ENCODE results near the gene PIP4K2A.

DNA sequence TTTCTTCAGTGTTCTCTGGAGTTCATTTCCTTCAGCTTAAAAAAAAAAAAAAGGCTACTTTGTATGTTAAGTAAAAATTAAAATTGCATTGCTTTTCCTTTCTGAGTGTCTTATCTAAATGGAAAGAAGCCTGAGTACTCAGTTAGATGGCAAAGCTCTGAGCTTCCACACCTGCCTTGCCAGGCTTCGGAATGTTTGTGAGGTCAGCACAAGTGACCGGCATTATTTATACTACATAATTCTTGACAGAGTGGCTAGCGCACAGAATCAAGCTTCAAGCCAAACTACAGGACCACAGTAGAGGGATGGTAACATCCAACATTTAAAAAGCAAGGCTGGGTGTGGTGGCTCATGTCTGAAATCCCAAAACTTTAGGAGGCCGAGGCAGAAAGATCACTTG is 17.3 kb downstream of the PIP4K2A start:
- TF ChIP-seq SUZ12 (IDR thresholded peaks at IDR 0.05; ENCODE audit: low read depth, low read length) (no peak), PHF20 (CRISPR knock-in tag; IDR thresholded peaks at IDR 0.05) (no peak), STAG1 (CRISPR knock-in tag; IDR thresholded peaks at IDR 0.05) (no peak), MBD4 (IDR thresholded peaks at IDR 0.05; ENCODE audit: borderline replicate concordance, low read length) (no peak), ZNF468 (CRISPR knock-in tag; IDR thresholded peaks at IDR 0.05) (no peak)
- TF ChIP-seq, protein P1, sequence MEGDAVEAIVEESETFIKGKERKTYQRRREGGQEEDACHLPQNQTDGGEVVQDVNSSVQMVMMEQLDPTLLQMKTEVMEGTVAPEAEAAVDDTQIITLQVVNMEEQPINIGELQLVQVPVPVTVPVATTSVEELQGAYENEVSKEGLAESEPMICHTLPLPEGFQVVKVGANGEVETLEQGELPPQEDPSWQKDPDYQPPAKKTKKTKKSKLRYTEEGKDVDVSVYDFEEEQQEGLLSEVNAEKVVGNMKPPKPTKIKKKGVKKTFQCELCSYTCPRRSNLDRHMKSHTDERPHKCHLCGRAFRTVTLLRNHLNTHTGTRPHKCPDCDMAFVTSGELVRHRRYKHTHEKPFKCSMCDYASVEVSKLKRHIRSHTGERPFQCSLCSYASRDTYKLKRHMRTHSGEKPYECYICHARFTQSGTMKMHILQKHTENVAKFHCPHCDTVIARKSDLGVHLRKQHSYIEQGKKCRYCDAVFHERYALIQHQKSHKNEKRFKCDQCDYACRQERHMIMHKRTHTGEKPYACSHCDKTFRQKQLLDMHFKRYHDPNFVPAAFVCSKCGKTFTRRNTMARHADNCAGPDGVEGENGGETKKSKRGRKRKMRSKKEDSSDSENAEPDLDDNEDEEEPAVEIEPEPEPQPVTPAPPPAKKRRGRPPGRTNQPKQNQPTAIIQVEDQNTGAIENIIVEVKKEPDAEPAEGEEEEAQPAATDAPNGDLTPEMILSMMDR (CRISPR knock-in tag; IDR thresholded peaks at IDR 0.05): no peak
- TF ChIP-seq, protein P2, sequence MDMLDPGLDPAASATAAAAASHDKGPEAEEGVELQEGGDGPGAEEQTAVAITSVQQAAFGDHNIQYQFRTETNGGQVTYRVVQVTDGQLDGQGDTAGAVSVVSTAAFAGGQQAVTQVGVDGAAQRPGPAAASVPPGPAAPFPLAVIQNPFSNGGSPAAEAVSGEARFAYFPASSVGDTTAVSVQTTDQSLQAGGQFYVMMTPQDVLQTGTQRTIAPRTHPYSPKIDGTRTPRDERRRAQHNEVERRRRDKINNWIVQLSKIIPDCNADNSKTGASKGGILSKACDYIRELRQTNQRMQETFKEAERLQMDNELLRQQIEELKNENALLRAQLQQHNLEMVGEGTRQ (IDR thresholded peaks at IDR 0.05; ENCODE audit: low read depth, low read length): no peak
- TF ChIP-seq, protein P2 (CRISPR knock-in tag; IDR thresholded peaks at IDR 0.05; ENCODE audit: borderline replicate concordance): no peak
